NCI-H2029 (cell line): ENCODE measurements around the gene PCMTD2.
"Not testable (repeated sequence)": the region's sequence is repeated elsewhere in the genome, so short reads cannot be mapped to it uniquely, and the experiment has no call there.

ENCODE experiments used
- DNase-seq: peaks from one replicate; lab custom pipeline; 2025; lab: John Stamatoyannopoulos, UW

Gene PCMTD2

DNA sequence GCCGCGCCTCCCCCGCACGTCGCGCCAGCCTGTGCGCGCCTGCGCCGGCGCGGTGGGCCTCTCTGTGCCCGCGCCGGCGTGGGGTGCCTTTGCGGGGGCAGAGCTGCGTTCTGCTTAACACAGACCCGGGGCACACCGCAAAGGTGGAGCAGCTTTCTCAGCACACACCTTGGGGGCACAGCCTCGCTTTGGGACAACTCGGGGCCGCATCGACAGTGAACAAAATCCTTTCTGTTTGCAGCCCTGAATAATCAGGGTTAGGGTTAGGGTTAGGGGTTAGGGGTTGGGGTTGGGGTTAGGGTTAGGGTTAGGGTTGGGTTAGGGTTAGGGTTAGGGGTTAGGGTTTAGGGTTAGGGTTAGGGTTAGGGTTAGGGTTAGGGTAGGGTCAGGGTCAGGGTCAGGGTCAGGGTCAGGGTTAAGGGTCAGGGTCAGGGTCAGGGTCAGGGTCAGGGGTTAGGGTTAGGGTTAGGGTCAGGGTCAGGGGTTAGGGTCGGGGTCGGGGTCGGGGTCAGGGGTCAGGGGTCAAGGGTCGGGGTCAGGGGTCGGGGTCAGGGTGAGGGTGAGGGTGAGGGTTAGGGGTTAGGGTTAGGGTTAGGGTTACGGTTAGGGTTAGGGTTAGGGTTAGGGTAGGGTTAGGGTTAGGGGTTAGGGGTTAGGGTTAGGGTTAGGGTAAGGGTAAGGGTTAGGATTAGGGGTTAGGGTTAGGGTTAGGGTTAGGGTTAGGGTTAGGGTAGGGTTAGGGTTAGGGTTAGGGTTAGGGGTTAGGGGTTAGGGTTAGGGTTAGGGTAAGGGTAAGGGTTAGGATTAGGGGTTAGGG lies 31.1 kb downstream of the PCMTD2 start:
- not testable (repeated sequence) for DNase-seq

DNA sequence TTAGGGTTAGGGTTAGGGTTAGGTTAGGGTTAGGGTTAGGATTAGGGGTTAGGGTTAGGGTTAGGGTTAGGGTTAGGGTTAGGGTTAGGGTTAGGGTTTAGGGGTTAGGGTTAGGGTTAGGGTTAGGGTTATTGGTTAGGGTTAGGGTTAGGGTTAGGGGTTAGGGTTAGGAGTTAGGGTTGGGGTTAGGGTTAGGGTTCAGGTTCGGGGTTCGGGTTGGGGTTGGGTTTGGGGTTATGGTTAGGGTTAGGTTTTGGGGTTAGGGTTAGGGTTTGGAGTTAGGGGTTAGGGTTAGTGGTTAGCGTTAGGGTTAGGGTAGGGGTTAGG lies 31.7 kb downstream of the PCMTD2 start:
- not testable (repeated sequence) for DNase-seq

DNA sequence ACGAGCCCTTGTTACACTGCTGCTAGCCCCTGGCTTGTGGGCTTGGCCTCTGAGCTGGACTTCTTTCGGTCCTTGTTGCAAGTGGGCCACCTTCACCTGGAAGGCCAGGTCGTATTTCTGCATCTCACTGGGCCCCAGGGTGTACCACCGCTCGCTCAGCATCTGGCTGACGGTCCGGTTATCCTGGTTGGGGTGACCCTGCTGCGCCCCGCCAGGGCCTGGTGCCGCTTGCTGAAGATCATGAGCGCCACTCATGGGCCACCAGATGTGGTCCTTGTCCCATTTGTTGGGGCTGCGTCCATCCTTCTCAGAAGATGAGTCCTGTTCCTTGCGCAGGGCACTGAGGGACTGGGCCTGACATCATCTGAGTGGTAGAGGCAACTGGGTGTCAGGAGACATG lies 36.6 kb downstream of the PCMTD2 start:
- not testable (repeated sequence) for DNase-seq

DNA sequence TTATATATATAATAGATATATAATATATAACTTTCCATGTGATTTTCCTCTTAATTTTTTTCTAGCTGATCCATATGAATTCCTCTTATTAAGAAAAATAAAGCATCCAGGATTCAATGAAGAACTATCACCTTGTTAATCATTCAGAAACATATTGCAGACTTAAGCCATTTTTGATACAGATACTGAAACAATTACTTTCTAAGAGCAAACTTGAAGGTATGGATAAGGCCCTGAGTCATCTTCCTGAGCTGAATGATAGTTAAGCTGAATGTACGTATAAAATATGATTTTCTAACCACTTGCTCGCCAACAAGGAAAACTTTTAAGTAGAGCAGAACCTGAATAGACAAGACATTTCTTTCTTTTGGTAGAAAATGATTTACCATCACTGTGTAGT lies 47.5 kb downstream of the PCMTD2 start:
- not testable (repeated sequence) for DNase-seq

DNA sequence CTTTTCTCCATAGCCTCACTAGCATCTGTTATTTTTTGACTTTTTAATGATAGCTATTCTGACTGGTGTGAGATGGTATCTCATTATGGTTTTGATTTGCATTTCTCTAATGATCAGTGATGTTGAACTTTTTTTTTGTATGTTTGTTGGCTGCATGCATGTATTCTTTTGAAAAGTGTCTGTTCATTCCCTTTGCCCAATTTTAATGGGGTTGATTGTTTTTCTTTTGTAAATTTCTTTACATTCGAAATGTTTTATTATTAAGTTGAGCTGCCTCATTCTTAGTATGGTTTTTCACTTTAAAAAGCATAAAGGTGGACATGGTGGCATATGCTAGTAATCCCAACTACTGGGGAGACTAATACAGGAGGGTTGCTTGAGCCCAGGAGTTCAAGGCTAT lies 58.2 kb downstream of the PCMTD2 start:
- not testable (repeated sequence) for DNase-seq

DNA sequence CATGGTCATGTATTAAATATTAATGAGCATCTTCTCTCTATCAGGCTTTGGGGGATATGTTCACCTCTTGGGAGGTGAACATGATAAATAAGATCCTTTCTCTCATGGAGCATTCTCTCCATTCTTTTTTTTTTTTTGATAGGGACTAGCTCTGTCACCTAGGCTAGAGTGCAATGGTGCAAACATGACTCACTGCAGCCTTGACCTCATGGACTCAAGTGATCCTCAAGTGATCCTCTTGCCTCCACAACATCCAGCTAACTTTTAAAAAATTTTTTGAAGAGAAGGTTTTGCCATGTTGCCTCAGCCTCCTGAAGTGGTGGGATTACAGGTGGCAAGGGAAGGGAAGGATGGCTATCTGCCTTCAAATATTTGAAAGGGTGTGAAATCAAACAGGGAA lies 59.8 kb downstream of the PCMTD2 start:
- DNase-seq, result not testable (repeated sequence)

DNA sequence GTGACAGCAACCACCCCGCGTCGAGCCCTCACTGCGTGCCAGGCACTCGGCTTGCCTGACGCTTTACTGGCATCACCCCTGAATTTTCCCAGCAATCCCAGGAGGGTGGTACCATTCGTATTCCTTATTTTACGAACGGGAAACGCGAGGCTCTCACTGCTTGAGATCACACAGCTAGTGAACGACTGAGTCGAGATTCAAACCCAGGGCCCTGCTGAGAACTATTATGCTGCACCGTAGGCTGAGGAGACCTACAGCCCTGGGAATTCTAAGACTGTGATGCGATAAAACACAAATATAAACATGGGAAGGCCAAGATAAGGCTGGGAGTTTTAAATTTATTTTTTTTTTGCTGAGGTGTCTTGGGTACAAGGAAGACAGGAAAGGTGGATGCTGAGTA lies 60.3 kb downstream of the PCMTD2 start:
- not testable (repeated sequence) for DNase-seq

DNA sequence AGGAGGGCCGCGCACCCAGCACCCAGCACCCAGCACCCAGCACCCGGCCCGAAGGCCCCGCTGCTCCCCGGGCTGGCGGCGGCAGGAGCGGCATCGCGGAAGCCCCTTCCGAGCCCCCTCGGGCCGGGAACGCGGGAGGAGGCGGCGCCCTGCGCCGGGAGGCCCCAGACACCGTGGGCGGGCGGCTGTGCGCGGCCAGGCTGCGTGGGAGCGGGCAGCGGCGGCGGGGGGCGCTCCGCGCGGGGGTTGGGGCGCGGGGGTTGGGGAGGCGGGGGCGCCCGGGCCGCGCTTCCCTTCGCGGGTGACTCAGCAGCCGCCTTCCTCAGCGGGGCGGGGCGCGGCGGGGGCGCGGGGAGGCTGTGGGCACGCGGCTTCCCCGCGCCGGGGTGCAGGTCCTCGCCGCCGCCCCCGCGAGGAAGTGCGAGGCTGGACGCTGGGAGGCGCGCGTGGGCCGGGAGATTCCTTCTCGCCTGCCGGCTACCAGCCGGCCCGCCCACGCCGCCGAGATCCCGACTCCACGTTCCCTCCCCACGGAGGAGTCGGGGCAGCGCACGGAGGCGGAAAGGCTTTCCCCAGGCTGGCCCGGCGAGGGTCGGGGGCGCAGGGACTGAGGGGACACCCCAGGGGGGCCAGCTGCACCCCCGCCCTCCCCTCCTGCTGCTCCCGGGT lies 61.0 kb downstream of the PCMTD2 start:
- DNase-seq, result not testable (repeated sequence)

DNA sequence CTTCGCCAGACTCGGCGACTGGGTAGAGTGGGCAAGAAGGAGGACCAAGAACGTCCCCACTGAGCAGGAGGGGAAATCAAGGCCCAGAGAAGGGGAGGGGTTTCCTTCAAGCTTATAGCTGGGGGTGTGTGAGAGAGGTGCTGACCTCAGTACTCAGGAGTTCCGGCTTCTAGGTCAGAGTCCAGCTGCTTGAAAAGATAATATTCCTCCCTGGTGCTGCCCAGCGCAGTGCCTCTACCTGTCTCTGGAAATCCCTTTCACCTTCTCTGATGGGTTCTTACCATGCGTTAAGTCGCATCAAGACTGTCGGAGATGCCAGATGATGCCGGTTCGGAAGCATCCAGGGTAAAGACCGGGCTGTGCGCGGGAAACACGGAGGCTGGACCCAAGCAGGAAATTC lies 61.8 kb downstream of the PCMTD2 start:
- DNase-seq, result not testable (repeated sequence)

DNA sequence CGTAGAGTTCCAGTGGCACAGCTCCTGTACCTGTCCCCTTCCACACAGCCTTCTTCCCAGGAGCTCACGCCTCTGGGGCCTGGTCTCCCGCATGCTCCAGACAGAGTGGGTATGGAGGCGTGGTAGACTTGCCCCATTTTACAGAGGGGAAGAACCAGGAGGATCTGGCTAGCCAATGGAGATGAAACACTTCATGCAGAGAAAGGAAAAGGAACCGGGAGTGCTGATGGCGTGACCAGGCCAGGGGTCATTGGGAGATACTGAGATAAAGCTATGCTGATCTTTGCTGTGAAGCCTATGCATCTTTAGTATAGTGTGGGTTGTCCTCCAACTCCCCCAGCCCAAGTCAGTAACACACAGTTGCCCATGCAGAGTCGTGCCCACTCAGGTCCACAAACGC lies 62.5 kb downstream of the PCMTD2 start:
- DNase-seq, result not testable (repeated sequence)

DNA sequence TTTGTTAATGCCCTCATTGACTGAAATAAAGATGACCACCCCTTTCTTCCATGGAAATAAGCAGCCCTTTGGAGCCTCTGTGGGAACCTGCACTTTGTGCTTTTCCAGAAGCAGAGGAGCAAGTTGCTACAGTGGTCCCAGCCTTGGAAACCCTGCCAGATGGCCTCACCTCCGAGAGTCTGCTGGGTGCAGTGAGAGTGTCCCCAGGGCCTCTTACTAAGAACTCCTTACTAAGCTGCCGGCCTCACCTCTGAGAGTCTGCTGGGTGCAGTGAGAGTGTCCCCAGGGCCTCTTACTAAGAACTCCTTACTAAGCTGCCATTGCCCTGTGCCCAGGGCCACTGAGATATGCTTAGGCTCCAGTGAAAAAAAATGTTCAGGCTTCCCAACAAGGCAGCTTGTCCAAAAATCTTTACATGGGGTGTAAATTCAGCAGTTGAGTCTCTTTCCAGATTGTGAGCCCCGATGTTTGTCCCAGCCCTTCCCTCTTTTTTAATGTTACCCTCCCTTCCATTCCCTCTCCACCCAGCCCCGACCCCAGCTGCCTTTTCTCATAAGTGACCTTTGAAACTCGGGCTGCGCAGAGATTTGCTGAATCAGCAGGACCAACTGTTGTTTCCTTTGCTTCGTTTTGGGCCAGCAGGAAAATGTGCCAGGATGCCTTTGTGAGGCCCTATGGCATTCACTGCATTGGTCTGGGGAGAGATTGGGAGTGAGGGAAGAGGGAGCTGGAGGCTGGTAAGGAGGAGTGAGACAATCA lies 66.7 kb downstream of the PCMTD2 start:
- DNase-seq, result not testable (repeated sequence)
